Activated T-cell treated with anti-CD3 and anti-CD28 coated beads, Interleukin-2, amount 50 U/mL, for 72 hours (primary cell): ENCODE data around the gene RNF224. TPM values are rescaled to one million over a fixed set of nuclear protein-coding genes. Genes with fewer than 3 reads are reported as not detected.

ENCODE experiments used
- ATAC-seq, 2 donors: fragments of 150-1000 bp; cut with Tn5 transposase; replicated peaks in 1 of 2; 2 replicates each; pipeline ENCODE4 v1.10.0; 2021; ENCODE audit warnings: moderate library complexity in 2 of 2, mild to moderate bottlenecking in 1 of 2
- DNase-seq, 2 donors: peaks; one replicate each; pipeline ENCODE4 v3.0.0; 2021 to 2022; ENCODE audit warnings: mixed read lengths in 1 of 2
- H3K27ac Mint-ChIP-seq: one replicate; pipeline ENCODE4 v1.8.0; 2022; ENCODE audit warnings: mild to moderate bottlenecking, moderate library complexity, mixed read lengths
- H3K27me3 Mint-ChIP-seq: one replicate; pipeline ENCODE4 v1.8.0; 2022; ENCODE audit warnings: low read depth, mixed read lengths
- H3K36me3 Mint-ChIP-seq, 2 donors: one replicate each; pipeline ENCODE4 v1.8.0; 2022; ENCODE audit warnings: mixed read lengths in 2 of 2, mild to moderate bottlenecking in 1 of 2; ENCODE audit not compliant: insufficient read depth in 2 of 2
- H3K4me1 Mint-ChIP-seq: one replicate; pipeline ENCODE4 v1.8.0; 2022; ENCODE audit warnings: low read depth, mixed read lengths
- H3K4me3 Mint-ChIP-seq, 2 donors: one replicate each; pipeline ENCODE4 v1.8.0; 2022; ENCODE audit warnings: mild to moderate bottlenecking in 2 of 2, mixed read lengths in 2 of 2, moderate library complexity in 2 of 2
- H3K9me3 Mint-ChIP-seq, 2 donors: one replicate each; pipeline ENCODE4 v1.8.0; 2022; ENCODE audit warnings: mixed read lengths in 2 of 2
- total RNA-seq, 2 donors: library from RNA; stranded (reverse); gene quantifications; one replicate each; pipeline ENCODE4 v1.2.3, GENCODE V29; 2022

RNF224 gene
- total RNA-seq, 2 donors from 2014 or later, result 0.14 TPM; not detected in 1

- DNase-seq (no peak), ATAC-seq (peak in 1 of 2 donors; percentile 0)
- Mint-ChIP-seq H3K4me1 (peaks cover 24% of the 10 kb centered on the region), H3K27ac (peak overlapping the region; percentile 54), H3K9me3 (no peaks in the 10 kb centered on the region), H3K27me3 (no peaks in the 10 kb centered on the region), H3K36me3 (peaks cover 9 to 11% of the 10 kb centered on the region in 2 donors), H3K4me3 (no peak overlapping the region)
Measured at GRCh38 chr9:137245450-137246421, 18.4 kb downstream of the RNF224 start.

GRCh38 chr9:137247135-137247915, 20.0 kb downstream of the RNF224 start:
- ATAC-seq, result peak in 1 of 2 donors; percentile 3
- no peak overlapping the region for H3K27ac Mint-ChIP-seq
- peaks cover 5 to 7% of the 10 kb centered on the region in 2 donors for H3K36me3 Mint-ChIP-seq

GRCh38 chr9:137247916-137248175, 20.5 kb downstream of the RNF224 start:
- no peaks in the 10 kb centered on the region for H3K9me3 Mint-ChIP-seq
- no peaks in the 10 kb centered on the region for H3K27me3 Mint-ChIP-seq
- ATAC-seq (no peak), DNase-seq (no peak)
- H3K4me1 Mint-ChIP-seq, result peaks cover 16% of the 10 kb centered on the region
- no peak overlapping the region for H3K4me3 Mint-ChIP-seq
- H3K36me3 Mint-ChIP-seq, result peaks cover 2% of the 10 kb centered on the region in 2 donors
- H3K27ac Mint-ChIP-seq, result no peak overlapping the region

More at GRCh38 chr9:137247135-137247915, 20.0 kb downstream of the RNF224 start:
- Mint-ChIP-seq H3K9me3 (no peaks in the 10 kb centered on the region), H3K4me3 (no peak overlapping the region), H3K27me3 (no peaks in the 10 kb centered on the region), H3K4me1 (peaks cover 21% of the 10 kb centered on the region)
- DNase-seq, result no peak

- no peaks in the 10 kb centered on the region for H3K36me3 Mint-ChIP-seq
- ATAC-seq (no peak), DNase-seq (no peak)
- peaks cover 6% of the 10 kb centered on the region for H3K4me1 Mint-ChIP-seq
- no peaks in the 10 kb centered on the region for H3K27me3 Mint-ChIP-seq
- no peaks in the 10 kb centered on the region for H3K9me3 Mint-ChIP-seq
- no peak overlapping the region for H3K4me3 Mint-ChIP-seq
- H3K27ac Mint-ChIP-seq, result no peak overlapping the region
Measured at GRCh38 chr9:137250329-137251193, 23.3 kb downstream of the RNF224 start.

GRCh38 chr9:137251194-137251461, 23.8 kb downstream of the RNF224 start, which contains the start of gene STPG3:
STPG3 (plus strand) TSS chr9:137251286; CDS start chr9:137251287, 1 bp downstream.
- no peak for ATAC-seq

GRCh38 chr9:137251490-137252268, 24.4 kb downstream of the RNF224 start:
- no peak overlapping the region for H3K4me3 Mint-ChIP-seq
- no peak overlapping the region for H3K27ac Mint-ChIP-seq
- peaks cover 14% of the 10 kb centered on the region for H3K4me1 Mint-ChIP-seq
- no peaks in the 10 kb centered on the region for H3K9me3 Mint-ChIP-seq
- H3K36me3 Mint-ChIP-seq, result peaks cover 0 to 3% of the 10 kb centered on the region in 2 donors
- no peaks in the 10 kb centered on the region for H3K27me3 Mint-ChIP-seq
- no peak for ATAC-seq
- DNase-seq, result no peak

More at GRCh38 chr9:137251194-137251461, 23.8 kb downstream of the RNF224 start, which contains the start of gene STPG3:
- H3K27ac Mint-ChIP-seq, result no peak within 1 kb of the TSS
- DNase-seq, result no peak
- H3K27me3 Mint-ChIP-seq, result no peaks in the 10 kb centered on the region
- peaks cover 9% of the 10 kb centered on the region for H3K4me1 Mint-ChIP-seq
- no peak within 1 kb of the TSS for H3K4me3 Mint-ChIP-seq
- no peaks in the 10 kb centered on the region for H3K9me3 Mint-ChIP-seq
- H3K36me3 Mint-ChIP-seq, result no peaks in the 10 kb centered on the region

GRCh38 chr9:137252555-137253506, 25.5 kb downstream of the RNF224 start:
- no peak for DNase-seq

GRCh38 chr9:137253717-137254623, 26.7 kb downstream of the RNF224 start:
- Mint-ChIP-seq H3K27ac (no peak overlapping the region), H3K4me1 (peaks cover 14% of the 10 kb centered on the region), H3K27me3 (no peaks in the 10 kb centered on the region), H3K4me3 (peak overlapping the region; percentile 89 to 93), H3K9me3 (no peaks in the 10 kb centered on the region), H3K36me3 (peaks cover 0 to 3% of the 10 kb centered on the region in 2 donors)
- no peak for DNase-seq
- ATAC-seq, result no peak

More at GRCh38 chr9:137252555-137253506, 25.5 kb downstream of the RNF224 start:
- Mint-ChIP-seq H3K27me3 (no peaks in the 10 kb centered on the region), H3K4me1 (peaks cover 14% of the 10 kb centered on the region), H3K27ac (no peak overlapping the region), H3K4me3 (no peak overlapping the region), H3K36me3 (peaks cover 0 to 3% of the 10 kb centered on the region in 2 donors), H3K9me3 (no peaks in the 10 kb centered on the region)
- no peak for ATAC-seq

GRCh38 chr9:137254624-137255447, 27.5 kb downstream of the RNF224 start, which contains the start of gene NELFB:
NELFB (plus strand) TSS chr9:137255327.
- Mint-ChIP-seq H3K4me3 (peak within 1 kb of the TSS; percentile 89 to 93), H3K9me3 (no peaks in the 10 kb centered on the region), H3K27me3 (no peaks in the 10 kb centered on the region), H3K4me1 (peaks cover 14% of the 10 kb centered on the region), H3K36me3 (peaks cover 0 to 3% of the 10 kb centered on the region in 2 donors), H3K27ac (peak within 1 kb of the TSS; percentile 42)
- peak; percentile 96 to 99 for DNase-seq
- peak; percentile 91 to 93 for ATAC-seq
